Measurements from ENCODE around the gene DUS1L. TPM values are rescaled to one million over a fixed set of nuclear protein-coding genes. Genes with fewer than 3 reads are reported as not detected.

The DUS1L gene
- total and polyA plus RNA-seq, 8 donors, result 63.2 to 286 (median 116) TPM

DNA sequence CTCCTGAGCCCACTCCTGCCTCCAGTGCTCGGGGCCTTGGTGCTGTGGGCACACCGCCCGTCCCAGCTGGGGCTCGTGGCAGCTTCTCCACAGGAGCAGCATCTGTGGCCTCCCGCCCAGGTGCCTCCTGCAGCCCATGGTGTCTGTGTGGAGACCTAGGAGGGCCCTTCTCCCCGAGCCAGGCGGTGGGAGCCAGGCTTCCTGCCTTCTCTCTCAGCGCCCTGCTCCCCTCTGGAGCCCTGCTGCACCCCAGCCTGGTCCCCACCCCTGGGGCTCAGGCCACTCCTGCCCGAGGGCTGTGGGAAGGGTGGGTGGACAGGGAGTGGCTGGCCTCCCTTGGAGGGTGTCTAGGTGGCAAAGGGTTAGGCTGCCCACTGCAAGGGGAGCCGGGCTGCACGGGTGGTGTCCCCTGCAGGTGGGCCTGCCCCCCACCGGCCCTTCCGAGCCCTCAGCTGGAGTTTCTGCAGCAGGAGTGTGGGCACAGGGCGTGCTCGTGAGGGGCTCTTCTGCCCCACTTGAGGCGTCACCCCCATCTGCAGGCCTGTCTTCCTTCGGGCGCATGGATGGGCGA is 53.9 kb downstream of the DUS1L start:
- no peak overlapping the region for H3K4me3 ChIP-seq
- H3K27me3 ChIP-seq, result no peaks in the 10 kb centered on the region
- no peak for DNase-seq
- H3K36me3 ChIP-seq, result peaks cover 0 to 40% (median 30%) of the 10 kb centered on the region in 4 donors
- H3K27ac ChIP-seq, result peak overlapping the region in 1 of 5 donors; percentile 77
- TF ChIP-seq POLR2AphosphoS5 (IDR thresholded peaks at IDR 0.05) (no peak), EP300 (IDR thresholded peaks at IDR 0.05) (no peak), POLR2A (IDR thresholded peaks at IDR 0.05) (no peak)
- TF ChIP-seq, protein P1, sequence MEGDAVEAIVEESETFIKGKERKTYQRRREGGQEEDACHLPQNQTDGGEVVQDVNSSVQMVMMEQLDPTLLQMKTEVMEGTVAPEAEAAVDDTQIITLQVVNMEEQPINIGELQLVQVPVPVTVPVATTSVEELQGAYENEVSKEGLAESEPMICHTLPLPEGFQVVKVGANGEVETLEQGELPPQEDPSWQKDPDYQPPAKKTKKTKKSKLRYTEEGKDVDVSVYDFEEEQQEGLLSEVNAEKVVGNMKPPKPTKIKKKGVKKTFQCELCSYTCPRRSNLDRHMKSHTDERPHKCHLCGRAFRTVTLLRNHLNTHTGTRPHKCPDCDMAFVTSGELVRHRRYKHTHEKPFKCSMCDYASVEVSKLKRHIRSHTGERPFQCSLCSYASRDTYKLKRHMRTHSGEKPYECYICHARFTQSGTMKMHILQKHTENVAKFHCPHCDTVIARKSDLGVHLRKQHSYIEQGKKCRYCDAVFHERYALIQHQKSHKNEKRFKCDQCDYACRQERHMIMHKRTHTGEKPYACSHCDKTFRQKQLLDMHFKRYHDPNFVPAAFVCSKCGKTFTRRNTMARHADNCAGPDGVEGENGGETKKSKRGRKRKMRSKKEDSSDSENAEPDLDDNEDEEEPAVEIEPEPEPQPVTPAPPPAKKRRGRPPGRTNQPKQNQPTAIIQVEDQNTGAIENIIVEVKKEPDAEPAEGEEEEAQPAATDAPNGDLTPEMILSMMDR (IDR thresholded peaks at IDR 0.05), result no peak
- intact Hi-C loops (cut with DNase I; ENCODE audit: low total_unique reads), result no loop called here
- 88 to 98% (median 92%) methylated on average over 7 to 19 of the region's 19 CpGs for WGBS, 5 donors
- no peaks in the 10 kb centered on the region for H3K9me3 ChIP-seq
- H3K4me1 ChIP-seq, result peaks cover 0 to 19% (median 5%) of the 10 kb centered on the region in 4 donors

DNA sequence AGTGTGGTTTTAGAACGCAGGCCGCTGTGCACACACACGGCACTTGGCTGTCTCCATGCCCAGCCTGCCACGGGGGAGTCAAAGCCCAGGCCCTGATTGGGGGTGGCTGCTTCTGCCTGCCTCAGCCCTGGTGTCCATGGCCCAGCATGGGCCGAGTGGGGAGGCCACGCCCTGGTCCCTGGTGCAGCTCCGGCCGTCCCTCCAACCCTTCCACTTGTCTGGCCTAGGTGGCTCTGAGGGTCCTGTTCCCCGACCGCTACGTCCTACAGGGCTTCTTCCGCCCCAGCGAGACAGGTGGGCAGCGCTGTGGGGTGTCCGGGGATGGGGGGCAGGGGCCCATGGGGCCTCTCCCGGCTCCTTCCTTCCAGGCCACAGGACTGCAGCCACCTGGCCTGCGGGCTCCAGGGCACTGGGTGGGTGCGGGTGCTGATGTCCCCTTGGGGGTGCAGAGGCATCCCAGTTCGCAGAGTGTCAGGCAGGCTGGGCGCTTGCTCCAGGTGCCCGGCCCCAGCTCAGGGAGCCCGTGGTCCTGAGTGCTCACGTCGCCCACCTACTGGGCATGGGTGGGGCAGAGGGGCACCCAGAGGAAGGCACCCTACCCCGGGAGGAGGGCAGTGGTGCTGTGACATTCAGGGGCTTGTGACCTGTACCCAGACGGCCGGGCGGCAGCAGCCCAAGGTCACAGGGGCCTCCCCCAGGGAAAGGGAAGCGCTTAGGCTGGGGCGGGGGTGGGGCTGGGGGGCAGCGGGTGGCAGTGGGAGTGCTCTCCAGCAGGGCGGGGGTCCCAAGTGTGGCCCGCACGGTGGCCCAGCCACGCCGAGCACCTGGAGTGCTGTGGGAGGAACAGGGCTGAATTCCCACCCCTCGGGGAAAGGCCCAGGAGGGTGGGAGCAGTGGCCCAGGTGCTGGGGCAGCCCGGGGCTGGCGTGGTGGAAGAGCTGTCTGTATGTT is 54.8 kb downstream of the DUS1L start:
- intact Hi-C loops (cut with DNase I; ENCODE audit: low total_unique reads), result no loop called here
- H3K36me3 ChIP-seq, result peaks cover 0 to 40% (median 30%) of the 10 kb centered on the region in 4 donors
- H3K27ac ChIP-seq, result no peak overlapping the region
- H3K4me1 ChIP-seq, result peaks cover 0 to 28% (median 9%) of the 10 kb centered on the region in 4 donors
- no peak overlapping the region for H3K4me3 ChIP-seq
- no peaks in the 10 kb centered on the region for H3K9me3 ChIP-seq
- WGBS, 5 donors, result 92 to 93% (median 93%) methylated on average over 16 to 39 of the region's 39 CpGs
- TF ChIP-seq, protein P1 (IDR thresholded peaks at IDR 0.05), result no peak
- TF ChIP-seq POLR2AphosphoS5 (IDR thresholded peaks at IDR 0.05) (no peak), POLR2A (IDR thresholded peaks at IDR 0.05) (no peak), EP300 (IDR thresholded peaks at IDR 0.05) (no peak)
- no peaks in the 10 kb centered on the region for H3K27me3 ChIP-seq
- DNase-seq, result no peak

DNA sequence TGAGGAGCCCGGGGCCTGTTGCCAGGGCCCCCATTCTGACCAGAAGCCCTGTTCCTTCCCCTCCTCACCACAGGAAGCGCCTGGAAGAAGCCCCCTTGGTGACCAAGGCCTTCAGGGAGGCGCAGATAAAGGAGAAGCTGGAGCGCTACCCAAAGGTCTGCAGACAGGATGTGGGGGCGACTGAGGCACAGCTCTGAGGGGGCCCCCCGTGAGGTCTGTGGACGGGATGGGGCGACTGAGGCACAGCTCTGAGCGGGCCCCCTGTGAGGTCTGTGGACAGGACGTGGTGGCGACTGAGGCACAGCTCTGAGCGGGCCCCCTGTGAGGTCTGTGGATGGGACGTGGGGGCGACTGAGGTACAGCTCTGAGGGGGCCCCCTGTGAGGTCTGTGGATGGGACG is 56.2 kb downstream of the DUS1L start:
- no peaks in the 10 kb centered on the region for H3K9me3 ChIP-seq
- H3K4me1 ChIP-seq, result peaks cover 0 to 28% (median 11%) of the 10 kb centered on the region in 4 donors
- H3K27ac ChIP-seq, result no peak overlapping the region
- H3K4me3 ChIP-seq, result no peak overlapping the region
- no peaks in the 10 kb centered on the region for H3K27me3 ChIP-seq
- no peak for DNase-seq
- peaks cover 0 to 40% (median 30%) of the 10 kb centered on the region in 4 donors for H3K36me3 ChIP-seq
- intact Hi-C loops (cut with DNase I; ENCODE audit: low total_unique reads), result no loop called here
- WGBS, 5 donors, result 86 to 94% (median 89%) methylated on average over 11 to 15 of the region's 15 CpGs
- no peak for TF ChIP-seq POLR2A (IDR thresholded peaks at IDR 0.05)

DNA sequence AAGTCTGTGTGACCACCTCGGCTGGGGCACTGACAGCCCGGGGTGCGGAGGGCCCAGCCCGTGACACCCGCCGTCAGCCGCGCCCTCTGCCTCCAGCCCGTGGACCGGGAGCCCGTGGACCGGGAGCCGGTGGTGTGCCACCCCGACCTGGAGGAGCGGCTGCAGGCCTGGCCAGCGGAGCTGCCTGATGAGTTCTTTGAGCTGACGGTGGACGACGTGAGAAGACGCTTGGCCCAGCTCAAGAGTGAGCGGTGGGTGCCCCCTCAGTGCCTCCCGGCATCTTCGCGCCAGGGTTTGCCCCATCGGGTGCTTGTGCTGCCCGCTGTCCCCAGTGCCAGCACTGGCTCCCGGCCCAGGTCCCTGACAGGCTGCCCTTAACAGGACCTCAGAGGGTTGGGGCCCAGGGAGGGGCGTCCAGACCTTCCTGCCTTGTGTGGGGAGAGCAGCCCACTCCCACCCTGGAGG is 56.6 kb downstream of the DUS1L start:
- H3K36me3 ChIP-seq, result peaks cover 0 to 40% (median 30%) of the 10 kb centered on the region in 4 donors
- WGBS, 5 donors, result 88 to 95% (median 93%) methylated on average over 5 to 28 of the region's 28 CpGs
- H3K27me3 ChIP-seq, result no peaks in the 10 kb centered on the region
- intact Hi-C loops (cut with DNase I; ENCODE audit: low total_unique reads), result no loop called here
- H3K4me1 ChIP-seq, result peaks cover 0 to 28% (median 13%) of the 10 kb centered on the region in 4 donors
- TF ChIP-seq POLR2A (IDR thresholded peaks at IDR 0.05), result no peak
- TF ChIP-seq POLR2AphosphoS5 (IDR thresholded peaks at IDR 0.05), result no peak
- TF ChIP-seq, protein P1 (IDR thresholded peaks at IDR 0.05), result no peak
- TF ChIP-seq EP300 (IDR thresholded peaks at IDR 0.05), result no peak
- H3K27ac ChIP-seq, result no peak overlapping the region
- no peak for DNase-seq
- H3K9me3 ChIP-seq, result no peaks in the 10 kb centered on the region
- H3K4me3 ChIP-seq, result no peak overlapping the region

All from stomach (tissue), 9 donors.